Mesendoderm (in vitro differentiated cells): Measurements from ENCODE around the gene TMEM9.

Experiments
- DNase-seq: peaks from one replicate; pipeline ENCODE4 v3.0.0; 2013
- H2AK5ac ChIP-seq: 2 replicates; pipeline ENCODE4 v1.6.1; 2013; ENCODE audit warnings: low read length, inconsistent platforms
- H2BK120ac ChIP-seq: 2 replicates; pipeline ENCODE4 v1.6.1; 2013; ENCODE audit warnings: low read depth, mild to moderate bottlenecking, low read length, moderate library complexity, mixed read lengths
- H2BK15ac ChIP-seq: replicated peaks from 2 replicates; pipeline ENCODE4 v1.6.1; 2013; ENCODE audit warnings: low read depth, mild to moderate bottlenecking, moderate library complexity
- H2BK5ac ChIP-seq: 2 replicates; pipeline ENCODE4 v1.6.1; 2013; ENCODE audit warnings: low read length, inconsistent platforms
- H3K18ac ChIP-seq: 2 replicates; pipeline ENCODE4 v1.6.1; 2013; ENCODE audit warnings: mild to moderate bottlenecking, low read length, mixed read lengths
- H3K23ac ChIP-seq: one replicate; pipeline ENCODE4 v1.6.1; 2013; ENCODE audit warnings: low read length
- H3K27ac ChIP-seq: 2 replicates; pipeline ENCODE4 v1.5.1; 2013; ENCODE audit warnings: low read depth, mild to moderate bottlenecking, inconsistent platforms, low read length, moderate library complexity
- H3K27me3 ChIP-seq: 2 replicates; pipeline ENCODE4 v1.6.1; 2013; ENCODE audit warnings: low read length, control low read depth, mild to moderate bottlenecking, inconsistent platforms; ENCODE audit not compliant: insufficient read depth, poor library complexity
- H3K36me3 ChIP-seq: 2 replicates; pipeline ENCODE4 v1.6.1; 2013; ENCODE audit warnings: low read length, inconsistent platforms; ENCODE audit not compliant: control insufficient read depth, insufficient read depth
- H3K4ac ChIP-seq: one replicate; pipeline ENCODE4 v1.6.1; 2013; ENCODE audit warnings: low read depth, mild to moderate bottlenecking, low read length, moderate library complexity
- H3K4me1 ChIP-seq: 2 replicates; pipeline ENCODE4 v1.6.1; 2013; ENCODE audit warnings: low read depth, low read length, inconsistent platforms; ENCODE audit not compliant: control insufficient read depth
- H3K4me2 ChIP-seq: 2 replicates; pipeline ENCODE4 v1.6.1; 2013; ENCODE audit warnings: low read length
- H3K4me3 ChIP-seq: 2 replicates; pipeline ENCODE4 v1.5.1; 2013; ENCODE audit warnings: mild to moderate bottlenecking, low read length
- H3K56ac ChIP-seq: one replicate; pipeline ENCODE4 v1.6.1; 2013; ENCODE audit warnings: low read length
- H3K79me1 ChIP-seq: 2 replicates; pipeline ENCODE4 v1.6.1; 2013; ENCODE audit warnings: low read length, inconsistent platforms
- H3K79me2 ChIP-seq: 2 replicates; pipeline ENCODE4 v1.6.1; 2013; ENCODE audit warnings: mild to moderate bottlenecking, low read length; ENCODE audit not compliant: control insufficient read depth, insufficient read depth
- H3K9ac ChIP-seq: 2 replicates; pipeline ENCODE4 v1.6.1; 2013; ENCODE audit warnings: low read length, inconsistent platforms
- H4K5ac ChIP-seq: one replicate; pipeline ENCODE4 v1.6.1; 2013; ENCODE audit warnings: low read length
- H4K8ac ChIP-seq: one replicate; pipeline ENCODE4 v1.6.1; 2013; ENCODE audit warnings: low read depth, mild to moderate bottlenecking, control low read depth, low read length, moderate library complexity
- WGBS: extraction: QIAGEN DNeasy Blood & Tissue Kit; methylation state at CpG from one replicate; pipeline ENCODE4 v1.1.7; 2013; ENCODE audit warnings: low lambda C conversion rate, missing lambda C conversion rate; ENCODE audit not compliant: insufficient coverage; ENCODE audit errors: extremely low coverage; 5-methylcytosine and 5-hydroxymethylcytosine counted together

Gene TMEM9

DNA sequence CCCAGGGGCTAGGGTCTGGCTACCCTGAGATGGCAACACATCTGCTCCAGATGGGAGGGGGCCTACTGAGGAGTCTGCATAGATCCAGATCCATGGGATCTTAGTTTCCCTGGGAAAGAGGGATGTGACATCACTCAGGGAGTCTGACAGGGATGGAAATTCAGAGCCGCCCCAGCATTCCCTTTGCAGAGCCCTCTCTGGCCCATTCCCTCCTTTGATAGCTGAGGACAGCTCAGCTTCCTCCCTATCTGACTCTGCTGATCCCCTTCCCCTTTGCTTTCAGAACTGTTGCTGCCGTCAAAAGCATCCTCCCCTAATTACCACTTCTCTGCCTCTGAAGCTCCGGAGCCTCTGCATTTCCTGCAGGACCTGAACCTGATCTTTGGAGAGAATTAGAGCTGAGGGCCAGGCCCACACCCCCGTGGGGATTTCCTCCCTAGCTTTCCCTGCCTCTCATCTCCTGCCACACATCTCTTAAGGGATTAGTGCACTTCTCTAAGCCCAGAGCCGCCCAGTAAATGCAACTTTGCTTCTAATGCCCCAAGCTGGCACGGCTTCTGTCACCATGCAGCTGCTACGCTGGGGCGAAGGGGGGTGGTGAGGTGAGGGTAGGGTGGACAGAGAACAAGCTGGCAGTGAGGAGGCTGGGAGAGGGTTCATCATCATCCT lies 17.8 kb downstream of the TMEM9 start:
- no peak overlapping the region for H3K9ac ChIP-seq
- WGBS, result no CpG with 5 or more reads among the region's 8 CpGs
- H3K23ac ChIP-seq, result no peak overlapping the region
- no peaks in the 10 kb centered on the region for H3K79me2 ChIP-seq
- H3K79me1 ChIP-seq, result no peaks in the 10 kb centered on the region
- H3K56ac ChIP-seq, result no peak overlapping the region
- no peak overlapping the region for H3K18ac ChIP-seq
- H3K4me1 ChIP-seq, result no peaks in the 10 kb centered on the region
- no peak overlapping the region for H2AK5ac ChIP-seq
- H4K5ac ChIP-seq, result no peak overlapping the region
- no peaks in the 10 kb centered on the region for H3K27me3 ChIP-seq
- no peak overlapping the region for H2BK5ac ChIP-seq
- no peak overlapping the region for H3K4ac ChIP-seq
- H2BK15ac ChIP-seq, result no peak overlapping the region
- H2BK120ac ChIP-seq, result no peak overlapping the region
- H3K4me3 ChIP-seq, result no peak overlapping the region
- H3K4me2 ChIP-seq, result no peak overlapping the region
- H3K27ac ChIP-seq, result no peak overlapping the region
- no peak overlapping the region for H4K8ac ChIP-seq
- peaks cover 11% of the 10 kb centered on the region for H3K36me3 ChIP-seq
- no peak for DNase-seq

DNA sequence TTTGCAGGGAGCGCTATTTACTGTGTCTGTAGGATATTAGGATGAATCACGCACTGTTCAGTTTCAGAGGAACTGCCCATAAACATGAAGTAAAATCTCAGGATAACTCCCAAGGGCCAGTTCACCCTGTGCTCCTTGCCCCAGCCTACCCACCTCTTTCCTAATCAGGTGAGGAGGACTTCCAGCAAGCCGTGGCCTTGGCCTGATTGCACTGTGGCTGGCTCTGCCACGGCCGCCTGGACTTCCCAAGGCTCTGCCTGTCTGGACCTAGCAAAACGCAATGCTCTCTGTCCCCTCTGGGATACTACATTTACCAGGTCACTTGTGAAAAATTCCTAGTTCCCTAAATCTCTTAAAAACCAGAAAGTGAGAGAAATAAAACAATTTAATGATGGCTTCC lies 19.9 kb downstream of the TMEM9 start:
- DNase-seq, result no peak
- H3K23ac ChIP-seq, result no peak overlapping the region
- H2BK5ac ChIP-seq, result no peak overlapping the region
- no peak overlapping the region for H2AK5ac ChIP-seq
- no peak overlapping the region for H3K4ac ChIP-seq
- H3K79me2 ChIP-seq, result no peaks in the 10 kb centered on the region
- no peak overlapping the region for H3K9ac ChIP-seq
- H3K18ac ChIP-seq, result no peak overlapping the region
- H3K27ac ChIP-seq, result no peak overlapping the region
- no CpG with 5 or more reads among the region's 6 CpGs for WGBS
- H3K4me1 ChIP-seq, result no peaks in the 10 kb centered on the region
- H4K5ac ChIP-seq, result no peak overlapping the region
- no peaks in the 10 kb centered on the region for H3K79me1 ChIP-seq
- H3K36me3 ChIP-seq, result peaks cover 7% of the 10 kb centered on the region
- no peak overlapping the region for H4K8ac ChIP-seq
- H3K4me2 ChIP-seq, result no peak overlapping the region
- H3K56ac ChIP-seq, result no peak overlapping the region
- H3K4me3 ChIP-seq, result no peak overlapping the region
- H2BK120ac ChIP-seq, result no peak overlapping the region
- H3K27me3 ChIP-seq, result no peaks in the 10 kb centered on the region
- H2BK15ac ChIP-seq, result no peak overlapping the region

DNA sequence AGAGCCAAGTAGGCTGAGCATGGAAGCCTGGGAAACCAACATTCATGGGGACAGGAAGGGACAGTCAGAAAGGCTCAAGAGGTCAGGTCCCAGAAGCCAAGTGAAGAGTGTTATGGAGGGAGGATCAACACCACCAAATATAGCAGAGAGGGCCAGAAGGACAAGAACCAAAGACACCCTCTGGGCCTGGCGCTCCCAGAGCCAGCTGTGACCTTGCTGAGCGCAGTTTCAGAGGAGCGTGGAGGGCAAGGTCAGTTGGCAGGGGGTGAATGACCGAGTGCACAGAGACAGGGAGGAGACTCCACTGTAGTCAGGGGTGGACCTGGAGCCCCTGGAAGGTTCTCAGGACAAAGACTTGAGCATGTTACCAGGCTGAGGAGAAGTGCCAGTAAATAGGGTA lies 22.9 kb downstream of the TMEM9 start:
- Histone ChIP-seq H3K18ac (no peak overlapping the region), H3K9ac (no peak overlapping the region), H2BK15ac (no peak overlapping the region), H3K56ac (no peak overlapping the region), H3K4ac (no peak overlapping the region), H2BK5ac (no peak overlapping the region), H3K27ac (no peak overlapping the region), H2BK120ac (no peak overlapping the region), H3K4me1 (no peaks in the 10 kb centered on the region), H3K79me2 (no peaks in the 10 kb centered on the region), H3K36me3 (peaks cover 3% of the 10 kb centered on the region), H3K4me3 (no peak overlapping the region), H2AK5ac (no peak overlapping the region), H3K23ac (no peak overlapping the region), H4K8ac (no peak overlapping the region), H3K27me3 (no peaks in the 10 kb centered on the region), H4K5ac (no peak overlapping the region), H3K79me1 (no peaks in the 10 kb centered on the region), H3K4me2 (no peak overlapping the region)
- DNase-seq, result no peak
- WGBS, result no CpG with 5 or more reads among the region's 4 CpGs

DNA sequence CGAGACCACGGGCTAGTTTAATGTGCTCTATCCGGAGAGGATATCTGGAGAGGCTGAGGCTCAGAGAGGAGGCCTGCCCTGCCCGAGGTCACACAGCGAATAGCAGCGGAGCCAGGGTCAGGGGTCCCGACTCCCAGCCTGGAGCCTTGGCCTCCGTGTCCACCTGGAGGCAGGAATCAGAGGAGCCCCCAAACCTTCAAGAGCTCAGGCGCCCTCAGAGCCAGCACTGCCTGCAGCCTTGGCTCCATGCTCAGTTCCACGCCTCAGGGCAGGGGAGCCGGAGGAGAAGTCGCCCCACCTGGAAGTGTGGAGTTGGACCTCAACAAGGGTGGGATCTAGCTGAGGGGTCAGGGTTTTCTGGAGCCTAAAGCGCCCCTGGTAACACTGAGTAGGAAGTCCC lies 25.3 kb downstream of the TMEM9 start:
- no peaks in the 10 kb centered on the region for H3K4me1 ChIP-seq
- no peak overlapping the region for H3K4me2 ChIP-seq
- DNase-seq, result no peak
- H3K27ac ChIP-seq, result no peak overlapping the region
- H3K56ac ChIP-seq, result no peak overlapping the region
- no peak overlapping the region for H2BK5ac ChIP-seq
- H3K27me3 ChIP-seq, result no peaks in the 10 kb centered on the region
- H3K18ac ChIP-seq, result no peak overlapping the region
- no peak overlapping the region for H4K5ac ChIP-seq
- WGBS, result no CpG with 5 or more reads among the region's 13 CpGs
- no peaks in the 10 kb centered on the region for H3K79me1 ChIP-seq
- no peak overlapping the region for H3K9ac ChIP-seq
- H4K8ac ChIP-seq, result no peak overlapping the region
- H2BK120ac ChIP-seq, result no peak overlapping the region
- H3K36me3 ChIP-seq, result no peaks in the 10 kb centered on the region
- no peak overlapping the region for H2AK5ac ChIP-seq
- no peak overlapping the region for H3K4ac ChIP-seq
- H3K79me2 ChIP-seq, result no peaks in the 10 kb centered on the region
- no peak overlapping the region for H3K4me3 ChIP-seq
- H2BK15ac ChIP-seq, result no peak overlapping the region
- H3K23ac ChIP-seq, result no peak overlapping the region

DNA sequence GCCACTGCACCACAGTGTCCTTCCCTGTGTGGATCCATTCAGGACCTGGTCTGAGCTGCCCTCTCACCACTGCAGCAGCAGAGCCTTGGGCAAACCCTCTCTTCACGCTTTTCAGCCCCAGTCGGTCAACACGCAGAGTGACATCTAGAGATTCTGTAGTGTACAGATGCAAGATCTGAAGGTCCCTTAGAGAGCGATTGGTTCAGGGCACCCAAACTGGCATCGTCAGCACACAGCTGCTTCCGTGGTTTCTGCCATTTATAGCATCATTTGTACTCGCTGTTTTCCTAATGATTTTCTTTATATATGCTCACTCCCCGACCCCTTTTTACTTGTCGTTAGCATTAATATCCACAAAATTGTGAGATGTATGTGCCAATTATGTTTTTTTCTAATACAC lies 25.8 kb downstream of the TMEM9 start:
- Histone ChIP-seq H3K56ac (no peak overlapping the region), H3K27ac (no peak overlapping the region)
- DNase-seq, result no peak

More for the DNA sequence above, 25.8 kb downstream of the TMEM9 start:
- H2BK120ac ChIP-seq, result no peak overlapping the region
- no peak overlapping the region for H2BK15ac ChIP-seq
- H3K4me3 ChIP-seq, result no peak overlapping the region
- WGBS, result no CpG with 5 or more reads among the region's 9 CpGs
- no peaks in the 10 kb centered on the region for H3K4me1 ChIP-seq
- H3K4ac ChIP-seq, result no peak overlapping the region
- no peaks in the 10 kb centered on the region for H3K36me3 ChIP-seq
- H2AK5ac ChIP-seq, result no peak overlapping the region
- H3K9ac ChIP-seq, result no peak overlapping the region
- no peak overlapping the region for H4K8ac ChIP-seq
- no peak overlapping the region for H3K18ac ChIP-seq
- no peak overlapping the region for H3K23ac ChIP-seq
- no peak overlapping the region for H4K5ac ChIP-seq
- no peaks in the 10 kb centered on the region for H3K27me3 ChIP-seq
- H3K4me2 ChIP-seq, result no peak overlapping the region
- no peak overlapping the region for H2BK5ac ChIP-seq
- no peaks in the 10 kb centered on the region for H3K79me1 ChIP-seq
- H3K79me2 ChIP-seq, result no peaks in the 10 kb centered on the region
